ENCODE results near the gene TRMU.

DNA sequence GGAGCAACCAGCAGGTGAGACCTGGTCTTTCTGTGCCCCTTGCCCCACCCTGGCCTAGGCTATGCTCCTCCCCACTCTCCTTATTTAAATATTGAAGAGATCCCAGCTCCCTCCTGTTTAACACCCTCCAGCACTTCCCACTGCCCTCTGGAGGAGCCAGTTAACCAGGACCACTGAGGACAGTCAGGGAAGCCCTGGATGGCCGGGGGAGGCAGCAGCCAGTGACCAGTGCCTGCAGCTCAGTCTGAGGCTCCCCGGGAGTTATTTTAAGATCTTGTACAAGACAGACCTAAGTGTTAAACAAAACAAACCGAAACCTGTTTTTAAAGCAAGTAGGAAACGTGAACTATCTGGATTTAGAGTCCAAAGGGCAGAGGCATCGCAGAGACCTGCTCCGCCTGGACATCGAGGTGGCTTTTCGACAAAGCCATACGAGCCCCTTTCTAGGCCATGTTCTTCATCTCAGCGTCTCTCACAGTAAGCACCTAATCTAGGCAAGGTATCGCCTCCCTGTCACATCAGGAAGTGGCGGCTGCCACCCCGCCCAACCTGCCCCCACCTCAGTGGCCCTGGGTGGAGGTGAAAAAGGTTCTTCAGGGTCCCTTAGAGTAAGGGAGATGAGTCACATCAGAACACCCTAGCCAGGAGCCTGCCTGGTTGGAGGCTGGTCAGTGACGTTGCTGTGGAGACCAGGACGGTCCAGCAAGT lies 35.2 kb downstream of the TRMU start:
- TF ChIP-seq RFX5 (IDR thresholded peaks at IDR 0.05; ENCODE audit: low read depth, low read length) (no peak), CEBPB (IDR thresholded peaks at IDR 0.05; ENCODE audit: low read depth, low read length) (no peak), FOS (IDR thresholded peaks at IDR 0.05; ENCODE audit: low read depth, low read length) (no peak)
- TF ChIP-seq, protein P1, sequence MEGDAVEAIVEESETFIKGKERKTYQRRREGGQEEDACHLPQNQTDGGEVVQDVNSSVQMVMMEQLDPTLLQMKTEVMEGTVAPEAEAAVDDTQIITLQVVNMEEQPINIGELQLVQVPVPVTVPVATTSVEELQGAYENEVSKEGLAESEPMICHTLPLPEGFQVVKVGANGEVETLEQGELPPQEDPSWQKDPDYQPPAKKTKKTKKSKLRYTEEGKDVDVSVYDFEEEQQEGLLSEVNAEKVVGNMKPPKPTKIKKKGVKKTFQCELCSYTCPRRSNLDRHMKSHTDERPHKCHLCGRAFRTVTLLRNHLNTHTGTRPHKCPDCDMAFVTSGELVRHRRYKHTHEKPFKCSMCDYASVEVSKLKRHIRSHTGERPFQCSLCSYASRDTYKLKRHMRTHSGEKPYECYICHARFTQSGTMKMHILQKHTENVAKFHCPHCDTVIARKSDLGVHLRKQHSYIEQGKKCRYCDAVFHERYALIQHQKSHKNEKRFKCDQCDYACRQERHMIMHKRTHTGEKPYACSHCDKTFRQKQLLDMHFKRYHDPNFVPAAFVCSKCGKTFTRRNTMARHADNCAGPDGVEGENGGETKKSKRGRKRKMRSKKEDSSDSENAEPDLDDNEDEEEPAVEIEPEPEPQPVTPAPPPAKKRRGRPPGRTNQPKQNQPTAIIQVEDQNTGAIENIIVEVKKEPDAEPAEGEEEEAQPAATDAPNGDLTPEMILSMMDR (conservative IDR thresholded peaks at IDR 0.05; ENCODE audit: low read depth, low read length) = no peak
